GM10248 (cell line): ENCODE results near the gene IFITM1.

Experiments
- CTCF ChIA-PET: fragments of 300-600 bp; sonication (Branson Sonifier 250); formaldehyde crosslinking; extraction: SDS; loops from one replicate; lab custom pipeline; 2021; ENCODE audit warnings: antibody characterized with exemption; lab: Yijun Ruan, JAX
- POLR2A ChIA-PET: fragments of 350-650 bp; sonication (Branson Sonifier 250); formaldehyde crosslinking; extraction: SDS; loops from one replicate; lab custom pipeline; 2020; ENCODE audit warnings: antibody characterized with exemption; lab: Yijun Ruan, JAX
- DNase-seq: peaks from one replicate; pipeline ENCODE4 v3.0.0; 2012; ENCODE audit errors: extremely low spot score
- CTCF ChIP-seq: IDR thresholded peaks from 2 replicates; pipeline ENCODE4 v1.5.1; 2012; ENCODE audit warnings: mild to moderate bottlenecking, low read depth; ENCODE audit errors: extremely low read depth, missing control alignments, control extremely low read depth

Gene IFITM1

GRCh38 chr11:270451-271318, 43.2 kb upstream of the IFITM1 start:
- CTCF ChIA-PET = interaction anchor here (1.7 kb wide), 2 partner anchors 20 to 46 kb away, joined by 4 to 6 read pairs; no protein-coding TSS in a partner anchor
- TF ChIP-seq CTCF = no peak
- no peak for DNase-seq
- POLR2A ChIA-PET = no interaction called here

- CTCF ChIA-PET = interaction anchor here (1.7 kb wide), 2 partner anchors 20 to 45 kb away, joined by 4 to 6 read pairs; no protein-coding TSS in a partner anchor
- no peak for DNase-seq
- no peak for TF ChIP-seq CTCF
- POLR2A ChIA-PET = no interaction called here
These were observed 42.5 kb upstream of the IFITM1 start for GRCh38 chr11:271319-271715.

GRCh38 chr11:272195-272930, 41.5 kb upstream of the IFITM1 start:
- CTCF ChIA-PET = interaction anchor here (1.0 to 1.7 kb wide), 3 partner anchors 21 to 44 kb away, joined by 3 to 6 read pairs (median 4); no protein-coding TSS in a partner anchor
- no peak for DNase-seq

GRCh38 chr11:272931-273198, 41.0 kb upstream of the IFITM1 start:
- DNase-seq = no peak
- ChIA-PET POLR2A (interaction anchor here (0.7 kb wide), 1 partner anchor 57 kb away, joined by 3 read pairs; no protein-coding TSS in a partner anchor), CTCF (interaction anchor here (1.0 to 1.3 kb wide), 2 partner anchors 22 to 32 kb away, joined by 3 read pairs; no protein-coding TSS in a partner anchor)
- TF ChIP-seq CTCF = no peak

More at GRCh38 chr11:272195-272930, 41.5 kb upstream of the IFITM1 start:
- no peak for TF ChIP-seq CTCF
- POLR2A ChIA-PET = interaction anchor here (0.7 kb wide), 1 partner anchor 56 kb away, joined by 3 read pairs; no protein-coding TSS in a partner anchor

GRCh38 chr11:276219-276618, 37.6 kb upstream of the IFITM1 start:
- CTCF ChIA-PET = interaction anchor here (1.0 to 2.6 kb wide), 3 partner anchors 25 to 28 kb away, joined by 3 to 14 read pairs (median 3); no protein-coding TSS in a partner anchor
- TF ChIP-seq CTCF = no peak
- DNase-seq = no peak
- POLR2A ChIA-PET = no interaction called here
